Measurements from ENCODE around the gene BPIFB2.

BPIFB2 gene

DNA sequence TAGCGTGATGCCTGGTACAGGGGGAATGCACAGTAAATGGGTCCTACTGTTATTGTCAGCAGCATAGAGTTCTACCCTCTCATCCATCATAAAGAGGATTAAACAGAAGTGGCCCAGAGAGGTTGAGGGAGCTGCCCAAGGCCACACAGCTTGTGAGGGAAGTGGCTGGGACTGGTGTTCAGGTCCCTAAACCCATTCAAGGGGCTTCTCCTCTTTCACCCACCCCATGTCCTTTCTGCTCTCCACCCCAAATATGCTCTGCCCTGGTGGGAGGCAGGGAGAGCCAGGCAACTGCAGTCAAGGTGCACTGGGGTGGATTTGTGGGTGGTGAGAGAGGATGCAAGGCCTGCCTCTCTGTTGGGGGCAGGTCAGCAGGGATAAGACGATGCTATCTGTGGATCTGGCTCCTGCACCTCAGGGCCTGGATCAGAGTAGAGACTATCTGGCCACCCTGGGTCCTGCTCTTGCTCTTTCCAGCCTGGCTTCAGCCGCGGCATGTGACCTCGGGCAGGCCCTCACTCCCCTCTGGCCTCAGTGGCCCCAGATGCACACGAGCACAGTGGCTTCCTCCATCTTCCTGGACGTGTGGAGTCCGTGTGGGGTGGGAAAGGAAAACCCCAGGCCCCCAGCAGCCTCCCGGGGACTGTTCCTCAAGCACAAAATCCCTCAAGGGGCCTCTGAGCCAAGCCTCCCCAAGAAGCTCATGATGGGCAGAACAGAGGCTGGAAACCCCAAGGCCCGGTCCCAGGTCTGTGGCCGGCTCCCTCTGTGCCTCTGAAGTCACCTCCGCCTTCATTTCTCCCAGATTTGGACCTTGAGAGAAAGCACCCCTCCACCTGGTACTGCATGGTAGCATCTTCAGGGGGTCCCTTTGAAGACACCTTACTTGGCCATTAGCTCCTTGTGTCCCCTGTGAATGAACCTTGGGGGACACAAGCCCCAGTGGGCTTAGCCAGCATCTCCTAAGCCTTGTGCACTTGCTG lies 20.6 kb downstream of the BPIFB2 start:
- TF ChIP-seq, protein P1, sequence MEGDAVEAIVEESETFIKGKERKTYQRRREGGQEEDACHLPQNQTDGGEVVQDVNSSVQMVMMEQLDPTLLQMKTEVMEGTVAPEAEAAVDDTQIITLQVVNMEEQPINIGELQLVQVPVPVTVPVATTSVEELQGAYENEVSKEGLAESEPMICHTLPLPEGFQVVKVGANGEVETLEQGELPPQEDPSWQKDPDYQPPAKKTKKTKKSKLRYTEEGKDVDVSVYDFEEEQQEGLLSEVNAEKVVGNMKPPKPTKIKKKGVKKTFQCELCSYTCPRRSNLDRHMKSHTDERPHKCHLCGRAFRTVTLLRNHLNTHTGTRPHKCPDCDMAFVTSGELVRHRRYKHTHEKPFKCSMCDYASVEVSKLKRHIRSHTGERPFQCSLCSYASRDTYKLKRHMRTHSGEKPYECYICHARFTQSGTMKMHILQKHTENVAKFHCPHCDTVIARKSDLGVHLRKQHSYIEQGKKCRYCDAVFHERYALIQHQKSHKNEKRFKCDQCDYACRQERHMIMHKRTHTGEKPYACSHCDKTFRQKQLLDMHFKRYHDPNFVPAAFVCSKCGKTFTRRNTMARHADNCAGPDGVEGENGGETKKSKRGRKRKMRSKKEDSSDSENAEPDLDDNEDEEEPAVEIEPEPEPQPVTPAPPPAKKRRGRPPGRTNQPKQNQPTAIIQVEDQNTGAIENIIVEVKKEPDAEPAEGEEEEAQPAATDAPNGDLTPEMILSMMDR (conservative IDR thresholded peaks at IDR 0.05), result no peak
- TF ChIP-seq ZFX (IDR thresholded peaks at IDR 0.05), result no peak
- no peak overlapping the region for H3K27ac ChIP-seq

DNA sequence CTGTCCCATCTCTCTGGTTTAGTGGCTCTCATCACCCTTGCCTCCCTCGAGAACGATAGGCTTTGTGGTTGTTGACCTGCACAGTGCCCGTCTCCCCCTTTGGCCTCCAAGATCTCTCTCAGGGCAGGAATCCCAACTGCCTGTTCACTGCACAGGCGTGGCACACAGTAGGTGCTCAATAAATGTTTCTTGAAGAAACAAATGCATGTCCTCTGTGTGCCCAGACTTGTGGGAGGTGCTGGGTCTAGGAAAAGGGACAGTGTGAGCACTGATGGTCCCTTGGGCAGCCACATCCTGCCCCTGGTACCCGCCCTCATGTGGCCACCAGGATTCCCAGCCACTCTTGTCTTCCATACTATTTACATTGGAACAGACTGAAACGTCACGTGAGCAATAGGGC lies 21.4 kb downstream of the BPIFB2 start:
- TF ChIP-seq ZFX (IDR thresholded peaks at IDR 0.05), result no peak
- TF ChIP-seq, protein P1 (conservative IDR thresholded peaks at IDR 0.05), result no peak
- no peak overlapping the region for H3K27ac ChIP-seq

DNA sequence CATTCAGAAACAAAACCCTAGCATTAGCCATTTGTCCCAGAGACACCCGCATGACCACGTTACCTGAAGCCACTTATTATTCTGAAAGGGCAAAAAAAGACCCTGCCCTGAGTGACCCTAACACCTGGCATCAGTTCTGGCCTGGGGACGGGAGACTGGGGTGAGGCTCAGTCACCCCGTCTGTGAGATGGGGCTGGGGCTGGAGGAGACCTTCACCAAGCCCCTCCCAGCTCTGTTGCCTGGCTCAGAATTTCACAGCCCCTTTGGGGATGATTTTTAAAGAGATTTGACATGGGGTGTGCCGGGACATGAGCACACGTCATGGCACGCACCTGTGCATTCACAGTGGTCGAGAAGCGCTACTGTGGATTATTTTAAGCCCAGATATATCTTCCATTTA lies 22.6 kb downstream of the BPIFB2 start:
- TF ChIP-seq, protein P1 (conservative IDR thresholded peaks at IDR 0.05), result no peak
- TF ChIP-seq ZFX (IDR thresholded peaks at IDR 0.05), result no peak

DNA sequence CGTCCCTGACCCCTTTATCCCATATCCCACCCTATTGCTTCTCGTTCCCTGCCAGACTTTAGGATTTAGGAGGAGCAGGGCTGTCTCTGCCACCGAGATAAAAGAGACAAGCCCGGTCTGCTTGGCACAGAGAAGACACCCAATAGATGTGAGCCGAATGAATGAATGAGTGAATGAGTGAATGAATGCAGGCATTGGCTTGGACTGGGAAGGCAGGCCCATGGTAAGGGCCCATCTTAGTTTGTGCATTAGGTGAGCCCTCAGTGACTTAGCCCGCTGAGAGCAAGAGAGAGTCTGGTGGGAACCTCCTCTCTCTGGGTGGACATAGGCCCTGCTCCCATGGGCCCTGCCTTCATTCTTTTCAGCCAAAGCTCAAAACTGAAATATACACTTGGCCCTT lies 23.1 kb downstream of the BPIFB2 start:
- H3K27ac ChIP-seq, result no peak overlapping the region
- TF ChIP-seq, protein P1 (conservative IDR thresholded peaks at IDR 0.05), result no peak
- no peak for TF ChIP-seq ZFX (IDR thresholded peaks at IDR 0.05)

More for the DNA sequence above, 22.6 kb downstream of the BPIFB2 start:
- no peak overlapping the region for H3K27ac ChIP-seq

DNA sequence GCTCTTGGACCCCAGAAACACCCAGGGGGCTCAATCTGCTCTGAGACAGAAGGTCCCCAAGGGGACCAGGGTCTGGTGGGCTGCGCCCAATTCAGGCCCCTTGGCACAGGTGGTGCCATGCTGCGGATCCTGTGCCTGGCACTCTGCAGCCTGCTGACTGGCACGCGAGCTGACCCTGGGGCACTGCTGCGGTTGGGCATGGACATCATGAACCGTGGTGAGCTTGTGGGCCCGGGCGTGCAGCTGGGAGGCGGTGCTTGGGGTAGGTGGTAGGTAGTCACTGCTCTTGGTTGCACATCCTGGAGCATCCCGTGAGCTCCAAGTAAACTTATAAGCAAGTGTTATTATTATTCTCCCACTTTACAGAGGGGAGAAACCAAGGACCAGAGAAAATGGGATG lies 24.0 kb downstream of the BPIFB2 start, which contains the start of gene BPIFB6:
Gene BPIFB6 (plus strand): TSS at position 118 of the 400 bp plus-strand sequence. CDS start 0 bp downstream, at position 118.
- TF ChIP-seq, protein P1 (conservative IDR thresholded peaks at IDR 0.05), result no peak
- no peak for TF ChIP-seq ZFX (IDR thresholded peaks at IDR 0.05)

DNA sequence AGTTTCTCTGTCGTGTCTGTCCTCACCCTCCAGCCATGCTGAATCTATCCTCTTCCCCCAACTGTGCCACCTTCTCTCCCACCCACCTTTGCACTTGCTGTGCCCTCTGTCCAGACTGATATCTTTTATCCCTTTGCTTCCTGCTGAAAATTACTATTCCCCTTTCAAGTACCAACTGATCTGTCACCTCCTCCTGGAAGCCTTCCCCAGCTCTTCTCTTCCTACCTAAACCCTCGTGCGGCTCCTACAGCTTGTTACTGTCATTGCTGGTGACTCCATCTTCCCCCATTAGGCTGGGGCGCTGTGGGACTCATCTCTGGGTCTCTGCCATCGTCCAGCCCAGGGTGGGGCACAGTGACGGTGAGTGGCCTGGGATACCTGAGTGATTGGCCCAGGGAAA lies 25.1 kb downstream of the BPIFB2 start:
- no peak for TF ChIP-seq ZFX (IDR thresholded peaks at IDR 0.05)
- TF ChIP-seq, protein P1 (conservative IDR thresholded peaks at IDR 0.05), result no peak
- H3K27ac ChIP-seq, result no peak overlapping the region

More for the DNA sequence above, 24.0 kb downstream of the BPIFB2 start, which contains the start of gene BPIFB6:
- H3K27ac ChIP-seq, result no peak within 1 kb of the TSS

DNA sequence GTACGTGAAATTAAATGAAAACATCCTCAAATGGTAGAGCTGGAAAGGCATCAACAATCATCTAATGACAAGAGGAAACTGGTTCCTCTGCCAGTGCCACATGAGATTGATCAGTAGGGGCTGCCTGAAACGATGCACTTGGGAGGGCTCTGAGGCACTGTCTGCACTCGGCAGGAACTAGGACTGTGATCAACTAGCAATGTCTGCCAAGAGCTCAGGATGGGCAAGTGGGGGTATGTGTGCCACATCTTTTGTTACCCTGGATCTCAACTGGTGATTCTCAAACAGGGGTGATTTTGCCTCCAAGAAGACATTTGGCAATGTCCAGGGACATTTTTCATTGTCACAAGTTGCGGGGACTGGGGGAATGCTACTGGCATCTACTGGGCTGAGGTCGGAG lies 25.9 kb downstream of the BPIFB2 start:
- no peak overlapping the region for H3K27ac ChIP-seq
- no peak for TF ChIP-seq ZFX (IDR thresholded peaks at IDR 0.05)
- TF ChIP-seq, protein P1 (conservative IDR thresholded peaks at IDR 0.05), result no peak

Measured in C4-2B (cell line).